Measurements from ENCODE around the gene DARS1.
A peak's percentile ranks its signal among the peaks of the same experiment; 100 is the strongest.
"Not testable (repeated sequence)": the region's sequence is repeated elsewhere in the genome, so short reads cannot be mapped to it uniquely, and the experiment has no call there.

Gene DARS1

GRCh38 chr2:135936524-135936923, 48.9 kb downstream of the DARS1 start:
- no peak for DNase-seq

GRCh38 chr2:135935914-135936313, 49.5 kb downstream of the DARS1 start:
- DNase-seq: no peak

- DNase-seq: no peak
Observed at GRCh38 chr2:135931776-135932443, 53.5 kb downstream of the DARS1 start.

GRCh38 chr2:135926605-135927004, 58.8 kb downstream of the DARS1 start:
- no peak for DNase-seq

- no peak for DNase-seq
Observed at GRCh38 chr2:135925571-135925970, 59.9 kb downstream of the DARS1 start.

GRCh38 chr2:135916207-135916606, 69.2 kb downstream of the DARS1 start:
- DNase-seq: no peak

- no peak for DNase-seq
Observed at GRCh38 chr2:135914485-135914884, 70.9 kb downstream of the DARS1 start.

GRCh38 chr2:135913727-135914365, 71.6 kb downstream of the DARS1 start:
- no peak for DNase-seq

GRCh38 chr2:135909976-135910375, 75.5 kb downstream of the DARS1 start:
- no peak for DNase-seq

- no peak for DNase-seq
Observed at GRCh38 chr2:135905679-135906078, 79.7 kb downstream of the DARS1 start.

- DNase-seq: no peak
Observed at GRCh38 chr2:135904341-135904989, 81.0 kb downstream of the DARS1 start.

- no peak for DNase-seq
Observed at GRCh38 chr2:135903650-135904049, 81.8 kb downstream of the DARS1 start.

GRCh38 chr2:135899567-135899966, 85.9 kb downstream of the DARS1 start:
- no peak for DNase-seq

GRCh38 chr2:135898234-135898786, 87.1 kb downstream of the DARS1 start:
- DNase-seq: no peak

- DNase-seq: no peak
Observed at GRCh38 chr2:135894930-135895329, 90.5 kb downstream of the DARS1 start.

GRCh38 chr2:135893374-135893794, 92.0 kb downstream of the DARS1 start:
- no peak for DNase-seq

- no peak for DNase-seq
Observed at GRCh38 chr2:135890835-135891234, 94.6 kb downstream of the DARS1 start.

- no peak for DNase-seq
Observed at GRCh38 chr2:135890149-135890548, 95.3 kb downstream of the DARS1 start.

- not testable (repeated sequence) for DNase-seq
Observed at GRCh38 chr2:135888587-135888986, 96.8 kb downstream of the DARS1 start.

GRCh38 chr2:135885709-135886108, 99.7 kb downstream of the DARS1 start:
- DNase-seq: no peak

- no peak for DNase-seq
Observed at GRCh38 chr2:135882415-135882814, 103.0 kb downstream of the DARS1 start.

GRCh38 chr2:135876770-135877169, 108.7 kb downstream of the DARS1 start:
- DNase-seq: not testable (repeated sequence)

GRCh38 chr2:135876066-135876711, 109.2 kb downstream of the DARS1 start, which contains the start of gene MCM6:
MCM6 (minus strand) TSS chr2:135876443; CDS start chr2:135876365, 78 bp downstream.
- DNase-seq: peak; percentile 84 to 85
